Neural cell (in vitro differentiated cells): ENCODE data around the gene SSBP2.

Experiments
- CTCF ChIP-seq: fragments of 450-650 bp; IDR thresholded peaks from 2 replicates; pipeline ENCODE4 v1.5.1; 2014; ENCODE audit warnings: antibody characterized with exemption, mild to moderate bottlenecking, moderate library complexity; ENCODE audit not compliant: poor library complexity, severe bottlenecking
- SMC3 ChIP-seq: fragments of 450-650 bp; conservative IDR thresholded peaks from 2 replicates; pipeline ENCODE4 v1.6.1; 2014; ENCODE audit warnings: antibody characterized with exemption, mild to moderate bottlenecking, moderate library complexity; ENCODE audit not compliant: poor library complexity

DNA sequence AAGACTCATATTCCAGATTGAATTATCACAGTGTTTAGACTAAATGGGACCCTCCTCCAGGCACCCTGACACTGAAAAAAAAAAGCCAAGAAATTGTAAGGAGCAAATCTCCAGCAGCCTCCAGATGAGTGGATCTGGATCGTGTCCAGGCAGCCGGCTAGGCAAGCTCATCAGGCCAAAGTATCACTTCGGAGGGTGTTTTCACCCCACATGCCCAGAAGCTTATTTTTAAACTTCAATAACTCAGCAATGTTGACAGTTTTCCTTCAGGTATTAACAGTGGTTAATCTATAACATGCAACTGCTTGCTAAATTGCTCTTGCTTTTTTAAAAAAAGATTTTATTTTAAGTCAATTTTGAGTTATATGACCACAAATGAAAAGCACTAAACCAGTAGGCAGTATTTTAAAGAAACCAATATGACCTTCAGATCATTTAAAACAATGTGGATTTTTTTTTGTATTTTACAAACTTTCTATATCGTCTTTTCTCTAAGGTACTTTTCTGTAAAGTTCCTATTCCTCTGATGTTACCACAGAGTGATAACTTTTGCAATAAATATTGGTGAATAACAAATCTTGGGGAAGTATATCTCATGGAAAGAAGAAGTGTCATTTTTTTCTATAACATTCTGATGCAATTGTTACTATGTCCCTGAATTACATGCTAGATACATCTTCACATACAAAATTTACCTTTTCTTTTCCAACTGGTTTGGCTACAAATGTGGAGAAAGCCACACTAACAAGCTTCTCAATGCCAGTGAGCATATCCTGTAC is 387.6 kb downstream of the SSBP2 start:
- no peak for TF ChIP-seq CTCF
- TF ChIP-seq SMC3, result no peak
